ENCODE measurements around the gene LCA5L. TPM values are rescaled to one million over a fixed set of nuclear protein-coding genes. Genes with fewer than 3 reads are reported as not detected.

The LCA5L gene
- total and polyA plus RNA-seq, 5 donors from 2014 or later: not detected

- H3K36me3 Mint-ChIP-seq: no peaks in the 10 kb centered on the region
- H3K4me3 Mint-ChIP-seq: peak overlapping the region in 3 of 4 donors; percentile 11 to 58 (median 51)
- peak overlapping the region in 1 of 3 donors; percentile 64 for H3K27ac Mint-ChIP-seq
- Histone ChIP-seq H3K36me3 (ENCODE audit: control insufficient read depth, insufficient read depth, low read length) (no peaks in the 10 kb centered on the region), H3K4me3 (ENCODE audit: low read depth, low read length) (no peak overlapping the region), H3K4me1 (ENCODE audit: control insufficient read depth, insufficient read depth, low read length, poor library complexity, severe bottlenecking) (peaks cover 9% of the 10 kb centered on the region), H3K27me3 (ENCODE audit: control insufficient read depth, insufficient read depth, low read length) (peaks cover 6% of the 10 kb centered on the region), H3K9me3 (ENCODE audit: control insufficient read depth in 2 of 2, low read length in 2 of 2) (no peaks in the 10 kb centered on the region), H3K27ac (ENCODE audit: insufficient read depth, low read length, poor library complexity, severe bottlenecking) (no peak overlapping the region)
- H3K9me3 Mint-ChIP-seq: no peaks in the 10 kb centered on the region
- H3K27me3 Mint-ChIP-seq: peaks cover 39% of the 10 kb centered on the region
- H3K4me1 Mint-ChIP-seq: peaks cover 0 to 16% (median 12%) of the 10 kb centered on the region in 4 donors
- ATAC-seq (ENCODE audit: low read depth in 2 of 2) (no peak), DNase-seq (no peak)
Observed at GRCh38 chr21:39447264-39447663, 1.7 kb upstream of the LCA5L start.

DNA sequence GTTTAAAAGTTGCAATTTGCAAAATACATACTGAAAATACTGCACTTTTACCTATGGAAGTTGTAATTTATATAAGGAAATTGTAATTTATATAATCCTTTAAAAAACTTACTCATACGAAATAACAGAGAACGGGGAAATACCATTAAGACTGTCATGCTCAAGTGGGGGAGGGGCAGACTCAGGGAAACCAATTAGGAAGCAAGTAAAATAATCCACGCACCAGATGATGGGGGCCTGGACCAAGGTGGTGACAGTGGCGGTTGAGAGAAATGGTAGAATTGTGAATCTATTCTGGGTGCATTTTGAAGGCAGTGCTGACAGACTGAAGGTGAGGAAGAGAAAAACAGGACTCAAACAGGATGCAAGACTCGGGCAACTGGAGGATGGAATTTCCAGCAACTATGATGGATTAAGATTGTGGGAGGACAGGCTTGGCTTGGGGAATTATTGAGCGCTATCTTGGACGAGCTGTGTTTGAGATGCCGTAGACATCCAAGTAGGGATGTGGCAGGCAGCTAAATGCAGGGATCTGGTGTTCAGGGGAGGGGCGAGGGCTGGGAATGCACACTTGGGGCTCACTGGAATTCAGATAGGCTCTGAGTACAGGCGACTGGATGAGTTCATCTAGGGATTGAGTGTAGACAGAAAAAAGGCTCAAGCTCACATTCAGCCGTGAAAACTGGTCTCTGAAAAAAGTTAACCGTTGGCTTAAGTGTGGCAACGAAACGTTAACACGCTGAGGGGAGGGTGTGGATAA is 977 bp downstream of the LCA5L start:
- Mint-ChIP-seq H3K27ac (peak overlapping the region in 2 of 3 donors; percentile 79 to 93), H3K9me3 (no peaks in the 10 kb centered on the region), H3K36me3 (no peaks in the 10 kb centered on the region), H3K27me3 (peaks cover 50% of the 10 kb centered on the region), H3K4me3 (peak overlapping the region; percentile 93 to 98 (median 95)), H3K4me1 (peaks cover 4 to 16% (median 12%) of the 10 kb centered on the region in 4 donors)
- Histone ChIP-seq H3K36me3 (ENCODE audit: control insufficient read depth, insufficient read depth, low read length) (no peaks in the 10 kb centered on the region), H3K4me3 (ENCODE audit: low read depth, low read length) (peak overlapping the region; percentile 73), H3K4me1 (ENCODE audit: control insufficient read depth, insufficient read depth, low read length, poor library complexity, severe bottlenecking) (peaks cover 9% of the 10 kb centered on the region), H3K27me3 (ENCODE audit: control insufficient read depth, insufficient read depth, low read length) (peaks cover 13% of the 10 kb centered on the region), H3K9me3 (ENCODE audit: control insufficient read depth in 2 of 2, low read length in 2 of 2) (no peaks in the 10 kb centered on the region), H3K27ac (ENCODE audit: insufficient read depth, low read length, poor library complexity, severe bottlenecking) (peak overlapping the region; percentile 65)
- no peak for ATAC-seq (ENCODE audit: low read depth in 2 of 2)
- no peak for DNase-seq

- Histone ChIP-seq H3K36me3 (ENCODE audit: control insufficient read depth, insufficient read depth, low read length) (no peaks in the 10 kb centered on the region), H3K27ac (ENCODE audit: insufficient read depth, low read length, poor library complexity, severe bottlenecking) (no peak overlapping the region), H3K4me3 (ENCODE audit: low read depth, low read length) (no peak overlapping the region), H3K27me3 (ENCODE audit: control insufficient read depth, insufficient read depth, low read length) (peaks cover 13% of the 10 kb centered on the region), H3K9me3 (ENCODE audit: control insufficient read depth in 2 of 2, low read length in 2 of 2) (no peaks in the 10 kb centered on the region), H3K4me1 (ENCODE audit: control insufficient read depth, insufficient read depth, low read length, poor library complexity, severe bottlenecking) (peaks cover 9% of the 10 kb centered on the region)
- no peaks in the 10 kb centered on the region for H3K36me3 Mint-ChIP-seq
- ATAC-seq (ENCODE audit: low read depth in 2 of 2) (peak; percentile 44), DNase-seq (peak in 2 of 3 donors; percentile 36 to 57)
- H3K9me3 Mint-ChIP-seq: no peaks in the 10 kb centered on the region
- no peak overlapping the region for H3K27ac Mint-ChIP-seq
- peaks cover 52% of the 10 kb centered on the region for H3K27me3 Mint-ChIP-seq
- peak overlapping the region in 3 of 4 donors; percentile 15 to 84 (median 17) for H3K4me3 Mint-ChIP-seq
- H3K4me1 Mint-ChIP-seq: peaks cover 4 to 16% (median 11%) of the 10 kb centered on the region in 4 donors
Observed at GRCh38 chr21:39441502-39442475, 3.8 kb downstream of the LCA5L start.

GRCh38 chr21:39439232-39439631 is 6.3 kb downstream of the LCA5L start:
- H3K27me3 ChIP-seq (ENCODE audit: control insufficient read depth, insufficient read depth, low read length): peaks cover 14% of the 10 kb centered on the region
- Mint-ChIP-seq H3K27me3 (peaks cover 54% of the 10 kb centered on the region), H3K4me3 (no peak overlapping the region), H3K27ac (no peak overlapping the region), H3K4me1 (peaks cover 0 to 4% (median 0%) of the 10 kb centered on the region in 4 donors), H3K36me3 (no peaks in the 10 kb centered on the region), H3K9me3 (no peaks in the 10 kb centered on the region)
- H3K9me3 ChIP-seq (ENCODE audit: control insufficient read depth in 2 of 2, low read length in 2 of 2): no peaks in the 10 kb centered on the region
- no peak for DNase-seq
- ATAC-seq (ENCODE audit: low read depth in 2 of 2): no peak
- no peak overlapping the region for H3K27ac ChIP-seq (ENCODE audit: insufficient read depth, low read length, poor library complexity, severe bottlenecking)
- no peaks in the 10 kb centered on the region for H3K36me3 ChIP-seq (ENCODE audit: control insufficient read depth, insufficient read depth, low read length)
- no peak overlapping the region for H3K4me3 ChIP-seq (ENCODE audit: low read depth, low read length)
- H3K4me1 ChIP-seq (ENCODE audit: control insufficient read depth, insufficient read depth, low read length, poor library complexity, severe bottlenecking): no peaks in the 10 kb centered on the region

DNA sequence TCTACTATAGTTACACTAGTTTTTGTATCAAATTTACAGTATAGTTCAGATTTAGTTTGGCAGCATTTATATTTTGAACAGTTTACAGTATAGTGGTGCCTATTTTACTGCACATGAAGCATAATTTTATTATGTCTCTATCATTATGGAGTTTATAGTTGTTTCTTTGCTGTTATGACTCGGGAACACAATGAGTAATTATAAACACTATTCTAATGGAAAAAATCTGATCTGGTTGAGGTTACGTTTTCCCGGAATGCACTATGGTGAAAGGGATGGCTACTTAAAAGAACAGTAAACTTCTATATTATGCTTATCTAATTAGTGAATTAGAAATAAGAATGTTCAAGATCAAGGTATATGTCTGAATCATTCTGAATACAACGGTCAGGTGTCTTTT is 10.6 kb downstream of the LCA5L start:
- Histone ChIP-seq H3K27ac (ENCODE audit: insufficient read depth, low read length, poor library complexity, severe bottlenecking) (no peak overlapping the region), H3K4me3 (ENCODE audit: low read depth, low read length) (no peak overlapping the region), H3K4me1 (ENCODE audit: control insufficient read depth, insufficient read depth, low read length, poor library complexity, severe bottlenecking) (no peaks in the 10 kb centered on the region), H3K9me3 (ENCODE audit: control insufficient read depth in 2 of 2, low read length in 2 of 2) (no peaks in the 10 kb centered on the region), H3K27me3 (ENCODE audit: control insufficient read depth, insufficient read depth, low read length) (peaks cover 4% of the 10 kb centered on the region), H3K36me3 (ENCODE audit: control insufficient read depth, insufficient read depth, low read length) (no peaks in the 10 kb centered on the region)
- Mint-ChIP-seq H3K4me1 (no peaks in the 10 kb centered on the region), H3K36me3 (no peaks in the 10 kb centered on the region), H3K27me3 (peaks cover 39% of the 10 kb centered on the region), H3K9me3 (no peaks in the 10 kb centered on the region), H3K27ac (no peak overlapping the region), H3K4me3 (no peak overlapping the region)
- DNase-seq: no peak
- no peak for ATAC-seq (ENCODE audit: low read depth in 2 of 2)

DNA sequence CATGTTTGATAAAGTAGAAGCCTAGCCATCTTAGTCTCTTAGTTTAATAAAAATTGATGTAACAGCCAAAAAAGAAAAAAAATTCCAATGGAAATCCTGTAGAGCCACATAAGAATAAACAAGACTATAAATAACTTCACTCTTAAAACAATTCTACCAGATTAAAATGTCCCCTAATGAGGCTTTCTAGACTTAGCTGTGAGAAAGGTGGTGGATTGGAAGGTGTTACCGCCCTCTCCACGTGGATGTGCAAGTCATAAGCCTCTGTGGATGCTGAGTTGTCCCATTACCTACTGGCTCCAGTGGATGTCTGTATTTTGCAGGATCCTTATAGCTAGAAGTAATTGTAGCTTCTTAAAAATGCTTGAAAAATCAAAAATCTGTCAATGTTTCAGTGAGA is 14.6 kb downstream of the LCA5L start:
- Histone ChIP-seq H3K4me1 (ENCODE audit: control insufficient read depth, insufficient read depth, low read length, poor library complexity, severe bottlenecking) (no peaks in the 10 kb centered on the region), H3K9me3 (ENCODE audit: control insufficient read depth in 2 of 2, low read length in 2 of 2) (no peaks in the 10 kb centered on the region), H3K27me3 (ENCODE audit: control insufficient read depth, insufficient read depth, low read length) (no peaks in the 10 kb centered on the region), H3K27ac (ENCODE audit: insufficient read depth, low read length, poor library complexity, severe bottlenecking) (no peak overlapping the region), H3K4me3 (ENCODE audit: low read depth, low read length) (no peak overlapping the region), H3K36me3 (ENCODE audit: control insufficient read depth, insufficient read depth, low read length) (no peaks in the 10 kb centered on the region)
- Mint-ChIP-seq H3K4me1 (no peaks in the 10 kb centered on the region), H3K36me3 (no peaks in the 10 kb centered on the region), H3K27me3 (peaks cover 34% of the 10 kb centered on the region), H3K4me3 (no peak overlapping the region), H3K9me3 (no peaks in the 10 kb centered on the region), H3K27ac (no peak overlapping the region)
- DNase-seq (no peak), ATAC-seq (ENCODE audit: low read depth in 2 of 2) (no peak)

DNA sequence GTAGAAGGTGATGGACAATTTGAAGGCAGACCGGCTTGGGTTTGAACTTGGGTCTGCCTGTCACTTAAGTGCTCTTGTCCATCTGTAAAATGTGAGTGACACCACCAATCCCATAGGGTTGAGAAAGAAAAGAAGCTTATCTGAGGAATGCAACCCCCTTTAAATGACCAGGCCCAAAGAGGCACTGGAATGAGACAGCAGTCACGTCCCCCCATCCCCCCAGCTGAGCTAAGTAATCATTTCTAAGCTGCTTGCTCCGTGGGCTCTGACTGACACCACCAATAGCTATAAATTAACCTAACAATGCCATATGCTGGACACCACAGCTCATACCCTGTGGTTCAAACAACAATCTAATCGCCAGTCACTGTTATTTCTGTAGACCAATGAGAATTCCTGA is 15.1 kb downstream of the LCA5L start:
- Mint-ChIP-seq H3K27me3 (peaks cover 29% of the 10 kb centered on the region), H3K36me3 (no peaks in the 10 kb centered on the region), H3K9me3 (no peaks in the 10 kb centered on the region), H3K27ac (no peak overlapping the region), H3K4me3 (no peak overlapping the region), H3K4me1 (no peaks in the 10 kb centered on the region)
- no peaks in the 10 kb centered on the region for H3K27me3 ChIP-seq (ENCODE audit: control insufficient read depth, insufficient read depth, low read length)
- H3K4me1 ChIP-seq (ENCODE audit: control insufficient read depth, insufficient read depth, low read length, poor library complexity, severe bottlenecking): no peaks in the 10 kb centered on the region
- no peak overlapping the region for H3K4me3 ChIP-seq (ENCODE audit: low read depth, low read length)
- no peak for DNase-seq
- ATAC-seq (ENCODE audit: low read depth in 2 of 2): no peak
- no peaks in the 10 kb centered on the region for H3K36me3 ChIP-seq (ENCODE audit: control insufficient read depth, insufficient read depth, low read length)
- no peak overlapping the region for H3K27ac ChIP-seq (ENCODE audit: insufficient read depth, low read length, poor library complexity, severe bottlenecking)
- no peaks in the 10 kb centered on the region for H3K9me3 ChIP-seq (ENCODE audit: control insufficient read depth in 2 of 2, low read length in 2 of 2)

All from CD4-positive, CD25-positive, alpha-beta regulatory T cell (primary cell).